Measurements from ENCODE around the gene AOPEP. TPM values are rescaled to one million over a fixed set of nuclear protein-coding genes. Genes with fewer than 3 reads are reported as not detected.

Gene AOPEP
- total RNA-seq, 1 experiment from 2014 or later: 15.0 TPM

GRCh38 chr9:94679587-94679986 lies 46.9 kb upstream of the AOPEP start:
- Histone ChIP-seq H3K79me2 (ENCODE audit: insufficient read depth, low read length) (no peaks in the 10 kb centered on the region), H3K18ac (ENCODE audit: insufficient read length, low read depth, low read length) (no peak overlapping the region), H3K27me3 (ENCODE audit: insufficient read depth, low read length) (no peaks in the 10 kb centered on the region), H3K14ac (ENCODE audit: insufficient read depth, low read length) (no peak overlapping the region), H3K56ac (ENCODE audit: insufficient read length, low read depth, low read length) (no peak overlapping the region), H3T11ph (ENCODE audit: low read length) (no peak overlapping the region), H2BK20ac (ENCODE audit: low read depth, low read length, poor library complexity, severe bottlenecking) (no peak overlapping the region), H3K27ac (ENCODE audit: insufficient read length, low read depth, low read length) (no peak overlapping the region), H4K91ac (ENCODE audit: insufficient read length, low read depth, low read length) (no peak overlapping the region), H4K5ac (ENCODE audit: insufficient read length, low read depth, low read length) (no peak overlapping the region), H3K79me1 (ENCODE audit: insufficient read depth, low read depth, low read length, poor library complexity, severe bottlenecking) (no peaks in the 10 kb centered on the region), H3K4ac (ENCODE audit: low read depth, low read length) (no peak overlapping the region), H2BK120ac (ENCODE audit: low read depth, low read length, poor library complexity, severe bottlenecking) (no peak overlapping the region), H3K9me3 (ENCODE audit: control insufficient read depth, low read depth, low read length) (no peaks in the 10 kb centered on the region), H2AFZ (ENCODE audit: low read length) (no peak overlapping the region), H3K23me2 (ENCODE audit: insufficient read length, low read depth, low read length, poor library complexity, severe bottlenecking) (no peaks in the 10 kb centered on the region), H4K8ac (replicated peaks; ENCODE audit: insufficient read length, low read depth, low read length) (no peak overlapping the region), H2BK5ac (ENCODE audit: insufficient read length, low read length) (no peak overlapping the region), H2BK15ac (ENCODE audit: low read depth, low read length) (no peak overlapping the region), H3K23ac (ENCODE audit: insufficient read length, low read depth, low read length) (no peak overlapping the region), H3K4me2 (ENCODE audit: insufficient read depth, insufficient read length, low read length) (no peak overlapping the region), H2AK5ac (ENCODE audit: insufficient read length, low read length) (no peak overlapping the region), H4K20me1 (ENCODE audit: control insufficient read depth, insufficient read depth, insufficient read length) (no peaks in the 10 kb centered on the region), H2BK12ac (ENCODE audit: insufficient read length, low read depth, low read length) (no peak overlapping the region), H3K9ac (ENCODE audit: extremely low read depth, insufficient read length, low read length) (no peak overlapping the region), H3K4me1 (ENCODE audit: insufficient read depth, low read length) (no peaks in the 10 kb centered on the region)
- H3K4me1 Mint-ChIP-seq: peaks cover 4 to 8% of the 10 kb centered on the region in 2 experiments
- H3K9me3 Mint-ChIP-seq: no peaks in the 10 kb centered on the region
- no peak for DNase-seq
- H3K27ac Mint-ChIP-seq: no peak overlapping the region
- H3K27me3 Mint-ChIP-seq (ENCODE audit: low read depth): no peaks in the 10 kb centered on the region
- WGBS (ENCODE audit: extremely low coverage, insufficient read length, low lambda C conversion rate): no CpG with 5 or more reads among the region's 8 CpGs
- H3K4me3 Mint-ChIP-seq: no peak overlapping the region
- no peaks in the 10 kb centered on the region for H3K36me3 Mint-ChIP-seq (ENCODE audit: insufficient read depth in 1 of 3, low read depth in 3 of 3)
- TF ChIP-seq CTCF (conservative IDR thresholded peaks at IDR 0.05): no peak
